HEK293T (cell line): ENCODE results near the gene LPCAT1.

Experiments
- BHLHE40 ChIP-seq: fragments of 450-650 bp; IDR thresholded peaks from 2 replicates; pipeline ENCODE4 v1.6.1; 2016; ENCODE audit warnings: mild to moderate bottlenecking, moderate library complexity, borderline replicate concordance
- ELF4 ChIP-seq: fragments of 450-650 bp; IDR thresholded peaks from 2 replicates; pipeline ENCODE4 v1.6.1; 2017; ENCODE audit warnings: antibody characterized with exemption
- FOXA1 ChIP-seq: fragments of 450-650 bp; IDR thresholded peaks from 2 replicates; pipeline ENCODE4 v1.6.1; 2016; ENCODE audit warnings: mild to moderate bottlenecking
- FOXM1 ChIP-seq: fragments of 450-650 bp; IDR thresholded peaks from 2 replicates; pipeline ENCODE4 v1.6.1; 2017; ENCODE audit warnings: mild to moderate bottlenecking, borderline replicate concordance
- HDGF ChIP-seq: fragments of 450-650 bp; IDR thresholded peaks from 2 replicates; pipeline ENCODE4 v1.6.1; 2017; ENCODE audit warnings: antibody characterized with exemption, borderline replicate concordance
- L3MBTL2 ChIP-seq: fragments of 450-650 bp; conservative IDR thresholded peaks from 2 replicates; pipeline ENCODE4 v1.6.1; 2016; ENCODE audit warnings: mild to moderate bottlenecking
- NFRKB ChIP-seq: fragments of 450-650 bp; IDR thresholded peaks from 2 replicates; pipeline ENCODE4 v1.6.1; 2016; ENCODE audit warnings: mild to moderate bottlenecking, moderate library complexity
- SP1 ChIP-seq: fragments of 450-650 bp; IDR thresholded peaks from 2 replicates; pipeline ENCODE4 v1.6.1; 2017
- TARDBP ChIP-seq: fragments of 450-650 bp; IDR thresholded peaks from 2 replicates; pipeline ENCODE4 v1.6.1; 2016

- no peak for TF ChIP-seq FOXA1
- TF ChIP-seq NFRKB = no peak
- TF ChIP-seq TARDBP = no peak
- TF ChIP-seq FOXM1 = no peak
- TF ChIP-seq ELF4 = no peak
- TF ChIP-seq BHLHE40 = no peak
- no peak for TF ChIP-seq HDGF
- no peak for TF ChIP-seq SP1
- no peak for TF ChIP-seq L3MBTL2
Measured at GRCh38 chr5:1449081-1449630, 74.6 kb downstream of the LPCAT1 start.
